Right atrium auricular region (tissue), 2 donors: ENCODE results near the gene PLEKHA7. TPM values are rescaled to one million over a fixed set of nuclear protein-coding genes. Genes with fewer than 3 reads are reported as not detected.

ENCODE experiments used
- DNase-seq: peaks from one replicate; pipeline ENCODE4 v3.0.0-alpha.2; 2019; ENCODE audit warnings: low spot score
- H3K27ac ChIP-seq, 2 donors: fragments of 200-600 bp; sonication (generic); 1 replicate in 1 of 2; 2 replicates in 1 of 2; pipeline ENCODE4 v1.5.1; 2016 to 2019
- H3K27me3 ChIP-seq, 2 donors: fragments of 200-600 bp; sonication (generic); one replicate each; pipeline versions ENCODE4 v1.5.1 to v1.6.0; 2017 to 2019
- H3K36me3 ChIP-seq: fragments of 200-600 bp; sonication (generic); one replicate; pipeline ENCODE4 v1.5.1; 2016
- H3K4me1 ChIP-seq, 2 donors: fragments of 200-600 bp; sonication (generic); one replicate each; pipeline versions ENCODE4 v1.5.1 to v1.6.0; 2017 to 2019
- H3K4me3 ChIP-seq, 2 donors: fragments of 200-600 bp; sonication (generic); 1 replicate in 1 of 2; 2 replicates in 1 of 2; pipeline ENCODE4 v1.5.1; 2017 to 2019; ENCODE audit warnings: mild to moderate bottlenecking in 1 of 2, moderate library complexity in 1 of 2
- H3K9me3 ChIP-seq, 2 donors: fragments of 200-600 bp; sonication (generic); one replicate each; pipeline ENCODE4 v1.5.1; 2019
- CTCF ChIP-seq, 2 donors: fragments of 200-600 bp; sonication (generic); IDR thresholded peaks; one replicate each; pipeline ENCODE4 v1.5.1; 2019; ENCODE audit warnings: antibody characterized with exemption in 2 of 2
- total RNA-seq, 2 donors: library from RNA; depleted of rRNA; stranded (reverse); fragments of >200 nt; gene quantifications; one replicate each; pipeline ENCODE4 v1.1.0, GENCODE V29; 2016

Gene PLEKHA7
- total RNA-seq, 2 donors from 2014 or later, result 18.8 to 24.6 TPM

- no peak overlapping the region for H3K27ac ChIP-seq
- no peaks in the 10 kb centered on the region for H3K36me3 ChIP-seq
- no peak for DNase-seq
- TF ChIP-seq CTCF (IDR thresholded peaks at IDR 0.05), result no peak
- no peak overlapping the region for H3K4me3 ChIP-seq
- no peaks in the 10 kb centered on the region for H3K27me3 ChIP-seq
- H3K9me3 ChIP-seq, result no peaks in the 10 kb centered on the region
- peaks cover 0 to 16% of the 10 kb centered on the region in 2 donors for H3K4me1 ChIP-seq
Observed at GRCh38 chr11:16976379-16976778, 37.8 kb downstream of the PLEKHA7 start.

- Histone ChIP-seq H3K27me3 (no peaks in the 10 kb centered on the region), H3K36me3 (no peaks in the 10 kb centered on the region)
- no peak for TF ChIP-seq CTCF (IDR thresholded peaks at IDR 0.05)
Observed at GRCh38 chr11:16975906-16976305, 38.3 kb downstream of the PLEKHA7 start.

GRCh38 chr11:16973338-16973964 lies 40.8 kb downstream of the PLEKHA7 start:
- H3K9me3 ChIP-seq, result no peaks in the 10 kb centered on the region
- no peaks in the 10 kb centered on the region for H3K27me3 ChIP-seq
- TF ChIP-seq CTCF (IDR thresholded peaks at IDR 0.05), result no peak
- no peak overlapping the region for H3K27ac ChIP-seq
- H3K4me1 ChIP-seq, result no peaks in the 10 kb centered on the region
- no peaks in the 10 kb centered on the region for H3K36me3 ChIP-seq
- no peak overlapping the region for H3K4me3 ChIP-seq
- no peak for DNase-seq

More at GRCh38 chr11:16975906-16976305, 38.3 kb downstream of the PLEKHA7 start:
- DNase-seq, result no peak
- H3K9me3 ChIP-seq, result no peaks in the 10 kb centered on the region
- H3K4me3 ChIP-seq, result no peak overlapping the region
- H3K27ac ChIP-seq, result no peak overlapping the region
- H3K4me1 ChIP-seq, result peaks cover 0 to 11% of the 10 kb centered on the region in 2 donors

- Histone ChIP-seq H3K27me3 (no peaks in the 10 kb centered on the region), H3K4me3 (no peak overlapping the region), H3K36me3 (no peaks in the 10 kb centered on the region), H3K27ac (no peak overlapping the region), H3K9me3 (no peaks in the 10 kb centered on the region), H3K4me1 (no peaks in the 10 kb centered on the region)
- no peak for DNase-seq
- no peak for TF ChIP-seq CTCF (IDR thresholded peaks at IDR 0.05)
Observed at GRCh38 chr11:16969010-16969999, 44.9 kb downstream of the PLEKHA7 start.

- Histone ChIP-seq H3K36me3 (no peaks in the 10 kb centered on the region), H3K9me3 (no peaks in the 10 kb centered on the region), H3K27me3 (no peaks in the 10 kb centered on the region), H3K4me3 (no peak overlapping the region), H3K4me1 (no peaks in the 10 kb centered on the region), H3K27ac (no peak overlapping the region)
- TF ChIP-seq CTCF (IDR thresholded peaks at IDR 0.05), result no peak
- no peak for DNase-seq
Observed at GRCh38 chr11:16968196-16968595, 46.0 kb downstream of the PLEKHA7 start.
